C4-2B (cell line): ENCODE data around the gene CACNG6.

Source experiments
- H3K27ac ChIP-seq: fragments of 450-650 bp; 2 replicates; pipeline ENCODE4 v1.5.1; 2017
- CTCF ChIP-seq: fragments of 450-650 bp; conservative IDR thresholded peaks from 2 replicates; pipeline ENCODE4 v1.5.1; 2017; ENCODE audit warnings: mild to moderate bottlenecking
- ZFX ChIP-seq: fragments of 450-650 bp; IDR thresholded peaks from 2 replicates; pipeline ENCODE4 v1.6.1; 2017

Gene CACNG6

DNA sequence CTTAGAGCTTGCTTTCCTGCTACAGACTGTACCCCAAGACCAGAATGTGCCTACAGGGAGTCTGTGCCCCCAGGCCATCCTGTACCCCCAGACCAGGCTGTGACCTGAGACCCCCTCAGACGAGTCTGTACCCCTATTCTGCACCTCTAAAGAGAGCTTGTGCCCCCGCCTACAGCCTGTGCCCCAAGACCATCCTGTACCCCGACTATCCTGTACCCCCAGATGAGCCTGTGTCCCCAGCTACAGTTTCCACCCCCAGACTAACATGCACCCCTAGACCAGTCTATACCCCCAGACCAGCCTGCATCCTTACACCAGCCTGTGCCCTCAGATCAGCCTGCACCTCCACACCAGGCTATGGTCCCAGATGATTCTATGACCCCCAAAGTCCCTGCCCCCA, 2.0 kb downstream of the CACNG6 start:
- no peak overlapping the region for H3K27ac ChIP-seq
- TF ChIP-seq CTCF = no peak
- TF ChIP-seq ZFX = no peak

GRCh38 chr19:53994811-53995210, 3.4 kb downstream of the CACNG6 start:
- no peak overlapping the region for H3K27ac ChIP-seq
- TF ChIP-seq ZFX (no peak), CTCF (no peak)

DNA sequence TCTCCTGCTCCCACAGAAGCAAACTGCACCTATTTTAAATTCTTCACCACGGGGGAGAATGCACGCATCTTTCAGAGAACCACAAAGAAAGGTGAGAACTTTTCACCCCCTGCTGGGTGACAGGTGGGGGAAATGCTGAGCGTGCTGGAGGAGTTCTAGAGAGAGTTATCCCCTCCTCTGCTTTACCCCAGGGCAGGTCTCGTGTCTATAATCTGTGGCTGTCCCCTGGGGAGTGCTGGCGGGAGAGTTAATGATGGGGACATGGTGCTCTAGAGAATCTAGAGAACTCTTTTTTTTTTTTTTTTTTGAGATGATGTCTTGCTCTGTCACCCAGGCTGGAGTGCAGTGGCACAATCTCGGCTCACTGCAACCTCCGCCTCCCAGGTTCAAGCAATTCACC, 6.8 kb downstream of the CACNG6 start:
- no peak overlapping the region for H3K27ac ChIP-seq
- TF ChIP-seq CTCF (no peak), ZFX (no peak)

DNA sequence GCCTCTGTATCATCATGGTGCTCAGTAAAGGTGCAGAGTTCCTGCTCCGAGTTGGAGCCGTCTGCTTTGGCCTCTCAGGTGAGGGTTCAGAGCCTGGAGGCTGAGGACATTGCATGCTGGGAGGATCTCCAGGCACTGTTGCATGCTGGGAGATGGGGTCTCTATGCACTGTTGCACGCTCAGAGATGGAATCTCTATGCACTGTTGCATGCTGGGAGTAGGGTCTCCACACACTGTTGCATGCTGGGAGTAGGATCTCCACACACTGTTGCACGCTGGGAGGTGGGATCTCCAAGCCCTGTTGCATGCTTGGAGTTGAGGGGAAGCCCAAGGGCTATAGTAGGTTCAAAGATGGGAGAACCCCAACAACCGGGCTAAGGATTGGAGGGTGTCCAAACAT, 8.3 kb downstream of the CACNG6 start:
- TF ChIP-seq ZFX (no peak), CTCF (no peak)
- no peak overlapping the region for H3K27ac ChIP-seq

DNA sequence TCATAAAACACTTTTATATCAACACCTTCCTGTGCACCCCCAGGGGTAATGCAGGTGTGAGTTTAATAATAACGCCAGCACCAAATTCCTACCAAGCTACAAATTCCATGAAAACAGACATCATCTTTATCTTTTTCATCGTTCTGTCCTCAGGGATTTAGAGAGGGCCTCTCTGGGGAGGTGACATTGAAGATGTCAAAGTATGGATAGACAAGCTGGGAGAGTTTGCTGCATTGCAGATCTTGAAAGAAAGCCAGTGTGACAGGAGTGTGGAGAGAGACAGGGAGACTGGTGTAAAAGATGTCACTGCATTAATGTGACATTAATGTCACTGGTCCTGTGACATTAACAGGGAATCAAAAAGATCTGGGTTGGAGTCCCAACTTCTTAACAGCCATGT, 10.1 kb downstream of the CACNG6 start:
- TF ChIP-seq ZFX = no peak
- no peak for TF ChIP-seq CTCF
- no peak overlapping the region for H3K27ac ChIP-seq

- TF ChIP-seq CTCF (no peak), ZFX (no peak)
- no peak overlapping the region for H3K27ac ChIP-seq
Measured at GRCh38 chr19:54002495-54003315, 11.3 kb downstream of the CACNG6 start.

DNA sequence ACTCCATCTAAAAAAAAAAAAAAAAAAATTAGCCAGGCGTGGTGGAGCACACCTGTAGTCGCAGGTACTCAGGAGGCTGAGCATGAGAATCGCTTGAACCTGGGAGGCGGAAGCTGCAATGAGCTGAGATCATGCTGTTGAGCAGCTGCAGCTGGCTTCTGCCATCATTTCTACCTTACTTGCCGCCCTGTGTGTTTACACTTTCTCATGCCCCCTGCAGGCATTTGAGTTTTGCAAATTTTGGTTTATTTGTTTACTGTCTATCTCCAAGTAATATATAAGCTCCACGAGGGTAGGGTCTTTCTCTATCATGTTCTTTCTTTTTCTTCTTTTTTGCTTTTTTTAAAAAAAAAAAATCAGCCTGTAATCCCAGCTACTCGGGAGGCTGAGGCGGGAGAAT, 18.0 kb downstream of the CACNG6 start:
- H3K27ac ChIP-seq = no peak overlapping the region
- TF ChIP-seq CTCF (no peak), ZFX (no peak)
